IMR-90 (cell line): ENCODE data around the gene ZNF532. TPM values are rescaled to one million over a fixed set of nuclear protein-coding genes. Genes with fewer than 3 reads are reported as not detected.

Experiments used
- ATAC-seq: fragments of 200-7000 bp; cut with Tn5 transposase; 2 replicates; pipeline ENCODE4 v1.9.1; 2020; ENCODE audit warnings: low read depth, mild to moderate bottlenecking, moderate library complexity
- BruUV-seq: library from RNA; stranded (reverse); fragments of 400-500 nt; replicated peaks from 2 replicates; lab custom pipeline; 2021; lab: Mats Ljungman, UMichigan
- CTCF ChIA-PET: fragments of 300-600 bp; formaldehyde crosslinking; extraction: SDS; loops from one replicate; lab custom pipeline; 2021; ENCODE audit warnings: antibody characterized with exemption; lab: Yijun Ruan, JAX
- POLR2A ChIA-PET: fragments of 300-600 bp; sonication (Branson Sonifier 250); formaldehyde crosslinking; loops from one replicate; lab custom pipeline; 2022; ENCODE audit warnings: antibody characterized with exemption; ENCODE audit not compliant: unreplicated experiment; lab: Charles Lee
- DNase-seq: peaks from one replicate; pipeline ENCODE4 v3.0.0; 2013
- H2AFZ ChIP-seq: replicated peaks from 2 replicates; pipeline ENCODE3; 2013; ENCODE audit warnings: low read length, mild to moderate bottlenecking; ENCODE audit not compliant: poor library complexity
- H2AK5ac ChIP-seq: 2 replicates; pipeline ENCODE4 v1.6.1; 2013; ENCODE audit warnings: low read depth, low read length, inconsistent platforms
- H2AK9ac ChIP-seq: replicated peaks from 2 replicates; pipeline ENCODE3; 2013; ENCODE audit warnings: mild to moderate bottlenecking, low read depth, low read length, moderate library complexity; ENCODE audit not compliant: poor library complexity
- H2BK120ac ChIP-seq: 2 replicates; pipeline ENCODE4 v1.6.1; 2013; ENCODE audit warnings: low read depth, low read length, inconsistent platforms
- H2BK15ac ChIP-seq: 3 replicates; pipeline ENCODE4 v1.6.1; 2013; ENCODE audit warnings: low read depth, low read length, inconsistent platforms
- H2BK20ac ChIP-seq: 2 replicates; pipeline ENCODE4 v1.6.1; 2013; ENCODE audit warnings: low read depth, mild to moderate bottlenecking, inconsistent platforms, low read length, moderate library complexity
- H2BK5ac ChIP-seq: 2 replicates; pipeline ENCODE4 v1.6.1; 2013; ENCODE audit warnings: mild to moderate bottlenecking, low read depth, low read length, inconsistent platforms; ENCODE audit not compliant: poor library complexity, severe bottlenecking
- H3K14ac ChIP-seq: replicated peaks from 2 replicates; pipeline ENCODE4 v1.6.1; 2013; ENCODE audit warnings: low read depth, low read length, inconsistent platforms
- H3K18ac ChIP-seq: 2 replicates; pipeline ENCODE4 v1.6.1; 2013; ENCODE audit warnings: low read depth, low read length, control low read depth
- H3K23ac ChIP-seq: 2 replicates; pipeline ENCODE4 v1.6.1; 2013; ENCODE audit warnings: low read depth, low read length, inconsistent platforms
- H3K27ac ChIP-seq: 2 replicates; pipeline ENCODE4 v1.5.1; 2013; ENCODE audit warnings: mild to moderate bottlenecking, control low read depth, low read length; ENCODE audit not compliant: insufficient read depth
- H3K27me3 ChIP-seq: 2 replicates; pipeline ENCODE4 v1.6.1; 2013; ENCODE audit warnings: low read length; ENCODE audit not compliant: control insufficient read depth, insufficient read depth
- H3K36me3 ChIP-seq: 2 replicates; pipeline ENCODE4 v1.6.1; 2013; ENCODE audit warnings: low read length, mixed read lengths; ENCODE audit not compliant: control insufficient read depth, insufficient read depth
- H3K4ac ChIP-seq: 2 replicates; pipeline ENCODE4 v1.6.1; 2013; ENCODE audit warnings: low read depth, low read length, inconsistent platforms
- H3K4me1 ChIP-seq: 2 replicates; pipeline ENCODE4 v1.6.1; 2013; ENCODE audit warnings: low read length, mixed read lengths; ENCODE audit not compliant: control insufficient read depth, insufficient read depth
- H3K4me2 ChIP-seq: 2 replicates; pipeline ENCODE4 v1.6.1; 2013; ENCODE audit warnings: low read depth, mild to moderate bottlenecking, control low read depth, low read length, moderate library complexity
- H3K4me3 ChIP-seq: 2 replicates; pipeline ENCODE4 v1.5.1; 2013; ENCODE audit warnings: low read depth, mild to moderate bottlenecking, control low read depth, low read length, moderate library complexity; ENCODE audit not compliant: insufficient read depth
- H3K56ac ChIP-seq: 2 replicates; pipeline ENCODE4 v1.6.1; 2013; ENCODE audit warnings: low read length, inconsistent platforms; ENCODE audit not compliant: insufficient read depth; ENCODE audit errors: extremely low read depth
- H3K79me1 ChIP-seq, 2 experiments: 2 replicates each; pipeline ENCODE4 v1.6.1; 2013; ENCODE audit warnings: low read length in 2 of 2, inconsistent platforms in 1 of 2, low read depth in 1 of 2
- H3K9ac ChIP-seq: 2 replicates; pipeline ENCODE4 v1.6.1; 2013; ENCODE audit warnings: low read depth, low read length, control low read depth
- H3K9me1 ChIP-seq: 2 replicates; pipeline ENCODE4 v1.6.1; 2013; ENCODE audit warnings: low read length, inconsistent platforms; ENCODE audit not compliant: insufficient read depth
- H3K9me3 ChIP-seq: 2 replicates; pipeline ENCODE4 v1.6.1; 2013; ENCODE audit warnings: low read length; ENCODE audit not compliant: control insufficient read depth, insufficient read depth
- H4K20me1 ChIP-seq: 2 replicates; pipeline ENCODE4 v1.6.1; 2013; ENCODE audit warnings: low read length, inconsistent platforms; ENCODE audit not compliant: insufficient read depth
- H4K5ac ChIP-seq: 2 replicates; pipeline ENCODE4 v1.6.1; 2013; ENCODE audit warnings: mild to moderate bottlenecking, low read depth, low read length, control low read depth
- H4K8ac ChIP-seq, 2 experiments: 2 replicates each; pipeline ENCODE4 v1.6.1; 2013; ENCODE audit warnings: low read depth in 2 of 2, low read length in 2 of 2, control low read depth in 1 of 2, inconsistent platforms in 1 of 2
- H4K91ac ChIP-seq: 2 replicates; pipeline ENCODE4 v1.6.1; 2013; ENCODE audit warnings: low read depth, low read length, inconsistent platforms; ENCODE audit not compliant: insufficient read depth
- CEBPB ChIP-seq: IDR thresholded peaks from 2 replicates; pipeline ENCODE4 v1.6.1; 2012; ENCODE audit warnings: low read depth, low read length, improper control_type of control experiment
- CTCF ChIP-seq: conservative IDR thresholded peaks from 2 replicates; pipeline ENCODE4 v1.5.1; 2012; ENCODE audit warnings: mild to moderate bottlenecking, low read depth, low read length, improper control_type of control experiment
- FOS ChIP-seq: fragments of 150-350 bp; IDR thresholded peaks from 2 replicates; pipeline ENCODE4 v1.6.1; 2016; ENCODE audit warnings: low read depth, low read length
- MAFK ChIP-seq: IDR thresholded peaks from 2 replicates; pipeline ENCODE4 v1.6.1; 2012; ENCODE audit warnings: low read depth, low read length, improper control_type of control experiment
- MXI1 ChIP-seq: IDR thresholded peaks from 2 replicates; pipeline ENCODE4 v1.6.1; 2012; ENCODE audit warnings: low read depth, mild to moderate bottlenecking, low read length, moderate library complexity, borderline replicate concordance
- POLR2A ChIP-seq: IDR thresholded peaks from 2 replicates; pipeline ENCODE4 v1.6.1; 2012; ENCODE audit warnings: mild to moderate bottlenecking, low read depth, low read length
- RAD21 ChIP-seq: IDR thresholded peaks from 2 replicates; pipeline ENCODE4 v1.6.1; 2012; ENCODE audit warnings: low read length, improper control_type of control experiment
- WGBS, 2 experiments: methylation state at CpG; one replicate each; pipeline versions ENCODE4 v1.1.5 to v1.1.7; 2013; ENCODE audit warnings: missing lambda C conversion rate in 2 of 2; ENCODE audit not compliant: insufficient read length in 1 of 2; ENCODE audit errors: extremely low coverage in 2 of 2; 5-methylcytosine and 5-hydroxymethylcytosine counted together
- dilution Hi-C: fragments of 300-500 bp; cut with HindIII; formaldehyde crosslinking; loops from one replicate; pipeline ENCODE4 v1.14.3; 2018; ENCODE audit warnings: low sequenced_read_pairs; ENCODE audit not compliant: unreplicated experiment
- in situ Hi-C: fragments of 300-500 bp; cut with MboI; formaldehyde crosslinking; loops from 3 replicates; pipeline ENCODE4 v1.14.3; 2019; ENCODE audit warnings: low sequenced_read_pairs, inconsistent platforms, mixed read lengths
- intact Hi-C: fragments of 100-400 bp; cut with micrococcal nuclease; formaldehyde crosslinking; loops from 2 replicates; pipeline ENCODE4 v1.10.0; 2022
- polyA plus RNA-seq, 3 experiments: library from polyadenylated mRNA; depleted of rRNA; stranded (reverse); fragments of >200 nt; gene quantifications; 2 replicates each; pipeline ENCODE4 v1.2.3, GENCODE V29; 2012; ENCODE audit warnings: low replicate concordance in 1 of 3
- total RNA-seq: library from RNA; depleted of rRNA; stranded (reverse); fragments of >200 nt; gene quantifications from 2 replicates; pipeline ENCODE4 v1.2.3, GENCODE V29; 2012

Gene ZNF532
- total and polyA plus RNA-seq, 2 of the 4 experiments (the other 2 are of a cell fraction), result 29.9 to 45.8 TPM

GRCh38 chr18:58927659-58928058 lies 63.0 kb downstream of the ZNF532 start:
- Histone ChIP-seq H2AK9ac (no peak overlapping the region), H4K91ac (no peak overlapping the region), H2BK5ac (no peak overlapping the region), H3K4me2 (no peak overlapping the region), H2BK20ac (no peak overlapping the region), H3K9me1 (peaks cover 9% of the 10 kb centered on the region; the same call in 1 of the 2 replicates), H3K36me3 (peaks cover 17% of the 10 kb centered on the region), H4K5ac (no peak overlapping the region), H3K9ac (no peak overlapping the region), H3K4me1 (peaks cover 5% of the 10 kb centered on the region), H4K20me1 (peaks cover 5% of the 10 kb centered on the region; the same call in 1 of the 2 replicates), H3K4me3 (no peak overlapping the region), H2AFZ (no peak overlapping the region), H3K27ac (no peak overlapping the region), H3K56ac (no peak overlapping the region), H4K8ac (no peak overlapping the region), H2BK120ac (no peak overlapping the region), H2AK5ac (no peak overlapping the region), H3K4ac (no peak overlapping the region), H3K27me3 (no peaks in the 10 kb centered on the region), H3K79me1 (peaks cover 50 to 76% of the 10 kb centered on the region in 2 experiments), H3K14ac (no peak overlapping the region), H2BK15ac (no peak overlapping the region), H3K18ac (no peak overlapping the region), H3K9me3 (0 out of 2 replicates have a peak, but pooled peaks cover 3% of the 10 kb centered on the region), H3K23ac (no peak overlapping the region)
- no peak for TF ChIP-seq POLR2A
- no peak for TF ChIP-seq MXI1
- no peak for TF ChIP-seq RAD21
- TF ChIP-seq CEBPB, result no peak
- TF ChIP-seq FOS, result no peak
- no peak for TF ChIP-seq CTCF
- no peak for TF ChIP-seq MAFK
- intact Hi-C loops, result no loop called here
- DNase-seq (no peak), ATAC-seq (no peak)
- dilution Hi-C loops, result no loop called here
- no CpG with 5 or more reads among the region's 5 CpGs for WGBS, 2 experiments
- no TSS peak for BruUV-seq
- POLR2A ChIA-PET, result no interaction called here
- in situ Hi-C loops, result no loop called here
- CTCF ChIA-PET, result no interaction called here
